Activated T-cell treated with anti-CD3 and anti-CD28 coated beads, Interleukin-2, amount 50 U/mL, for 72 hours (primary cell): ENCODE measurements around the gene GNG7. TPM values are rescaled to one million over a fixed set of nuclear protein-coding genes. Genes with fewer than 3 reads are reported as not detected.
"Not testable (repeated sequence)": the region's sequence is repeated elsewhere in the genome, so short reads cannot be mapped to it uniquely, and the experiment has no call there.

Source experiments
- ATAC-seq, 2 donors: fragments of 150-1000 bp; cut with Tn5 transposase; replicated peaks in 1 of 2; 2 replicates each; pipeline ENCODE4 v1.10.0; 2021; ENCODE audit warnings: moderate library complexity in 2 of 2, mild to moderate bottlenecking in 1 of 2
- DNase-seq, 2 donors: peaks; one replicate each; pipeline ENCODE4 v3.0.0; 2021 to 2022; ENCODE audit warnings: mixed read lengths in 1 of 2
- H3K27ac Mint-ChIP-seq: one replicate; pipeline ENCODE4 v1.8.0; 2022; ENCODE audit warnings: mild to moderate bottlenecking, moderate library complexity, mixed read lengths
- H3K27me3 Mint-ChIP-seq: one replicate; pipeline ENCODE4 v1.8.0; 2022; ENCODE audit warnings: low read depth, mixed read lengths
- H3K36me3 Mint-ChIP-seq, 2 donors: one replicate each; pipeline ENCODE4 v1.8.0; 2022; ENCODE audit warnings: mixed read lengths in 2 of 2, mild to moderate bottlenecking in 1 of 2; ENCODE audit not compliant: insufficient read depth in 2 of 2
- H3K4me1 Mint-ChIP-seq: one replicate; pipeline ENCODE4 v1.8.0; 2022; ENCODE audit warnings: low read depth, mixed read lengths
- H3K4me3 Mint-ChIP-seq, 2 donors: one replicate each; pipeline ENCODE4 v1.8.0; 2022; ENCODE audit warnings: mild to moderate bottlenecking in 2 of 2, mixed read lengths in 2 of 2, moderate library complexity in 2 of 2
- H3K9me3 Mint-ChIP-seq, 2 donors: one replicate each; pipeline ENCODE4 v1.8.0; 2022; ENCODE audit warnings: mixed read lengths in 2 of 2
- total RNA-seq, 2 donors: library from RNA; stranded (reverse); gene quantifications; one replicate each; pipeline ENCODE4 v1.2.3, GENCODE V29; 2022

GNG7 gene
- total RNA-seq, 2 donors from 2014 or later: 1.3 TPM

DNA sequence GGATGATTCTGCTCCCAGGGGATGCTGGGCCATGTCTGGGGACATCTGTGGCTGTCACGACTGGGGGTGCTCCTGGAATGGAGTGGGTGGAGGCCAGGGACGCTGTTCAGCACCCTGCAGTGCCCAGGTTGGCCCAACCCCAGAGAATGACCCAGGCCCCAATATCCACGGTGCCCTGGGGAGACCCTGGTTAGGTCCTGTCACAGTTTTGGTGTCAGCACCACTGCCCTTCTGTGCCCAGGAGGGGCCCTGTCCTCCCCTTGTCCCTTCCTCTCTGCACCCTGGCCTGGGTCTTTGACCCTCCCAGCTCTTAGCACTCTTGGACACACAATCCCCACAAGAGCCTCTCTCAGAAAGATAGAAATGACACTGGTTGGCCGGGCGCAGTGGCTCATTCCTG lies 141.3 kb downstream of the GNG7 start:
- H3K36me3 Mint-ChIP-seq: no peaks in the 10 kb centered on the region
- no peak overlapping the region for H3K27ac Mint-ChIP-seq
- ATAC-seq: no peak
- peaks cover 5% of the 10 kb centered on the region for H3K27me3 Mint-ChIP-seq
- peak overlapping the region; percentile 88 to 98 for H3K4me3 Mint-ChIP-seq
- no peaks in the 10 kb centered on the region for H3K9me3 Mint-ChIP-seq
- DNase-seq: no peak
- H3K4me1 Mint-ChIP-seq: peaks cover 48% of the 10 kb centered on the region

DNA sequence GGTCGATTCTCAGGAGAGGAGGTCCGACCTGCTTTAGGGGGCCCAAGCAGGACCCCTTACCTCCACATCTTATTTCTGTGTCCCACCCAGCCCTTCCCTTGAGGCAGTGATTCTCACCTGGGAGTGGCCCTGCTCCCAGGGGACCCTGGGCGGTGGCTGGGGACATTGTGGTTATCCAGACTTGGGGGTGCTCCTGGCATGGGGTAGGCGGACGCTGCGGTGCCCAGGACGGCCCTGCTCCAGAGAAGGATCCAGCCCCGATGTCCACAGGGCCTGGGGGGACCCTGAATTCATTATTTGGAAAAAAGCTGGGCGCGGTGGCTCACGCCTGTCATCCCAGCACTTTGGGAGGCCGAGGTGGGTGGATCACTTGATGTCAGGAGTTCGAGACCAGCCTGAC lies 142.1 kb downstream of the GNG7 start:
- peaks cover 50% of the 10 kb centered on the region for H3K4me1 Mint-ChIP-seq
- no peak for DNase-seq
- no peak for ATAC-seq
- no peaks in the 10 kb centered on the region for H3K36me3 Mint-ChIP-seq
- H3K4me3 Mint-ChIP-seq: peak overlapping the region in 1 of 2 donors; percentile 88
- H3K27me3 Mint-ChIP-seq: peaks cover 5% of the 10 kb centered on the region
- H3K9me3 Mint-ChIP-seq: no peaks in the 10 kb centered on the region
- no peak overlapping the region for H3K27ac Mint-ChIP-seq

DNA sequence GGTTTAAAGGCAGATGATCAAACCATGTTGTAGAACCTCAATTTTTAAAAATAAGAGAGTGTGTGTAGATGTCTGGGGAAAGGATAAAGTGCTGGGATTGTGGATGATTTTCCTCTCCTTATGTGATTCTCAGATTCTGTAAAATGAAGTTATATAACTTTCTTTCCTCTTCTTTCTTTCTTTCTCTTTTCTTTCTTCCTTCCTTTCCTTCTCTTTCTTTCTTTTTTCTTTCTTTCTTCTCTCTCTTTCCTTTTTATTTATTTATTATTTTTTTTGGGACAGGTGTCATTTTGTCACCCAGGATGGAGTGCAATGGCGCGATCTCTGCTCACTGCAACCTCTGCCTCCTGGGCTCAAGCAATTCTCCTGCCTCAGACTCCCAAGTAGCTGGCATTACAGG lies 144.0 kb downstream of the GNG7 start:
- H3K27me3 Mint-ChIP-seq: peaks cover 5% of the 10 kb centered on the region
- no peak overlapping the region for H3K4me3 Mint-ChIP-seq
- H3K36me3 Mint-ChIP-seq: no peaks in the 10 kb centered on the region
- H3K4me1 Mint-ChIP-seq: peaks cover 57% of the 10 kb centered on the region
- H3K27ac Mint-ChIP-seq: no peak overlapping the region
- DNase-seq: no peak
- no peak for ATAC-seq
- no peaks in the 10 kb centered on the region for H3K9me3 Mint-ChIP-seq

DNA sequence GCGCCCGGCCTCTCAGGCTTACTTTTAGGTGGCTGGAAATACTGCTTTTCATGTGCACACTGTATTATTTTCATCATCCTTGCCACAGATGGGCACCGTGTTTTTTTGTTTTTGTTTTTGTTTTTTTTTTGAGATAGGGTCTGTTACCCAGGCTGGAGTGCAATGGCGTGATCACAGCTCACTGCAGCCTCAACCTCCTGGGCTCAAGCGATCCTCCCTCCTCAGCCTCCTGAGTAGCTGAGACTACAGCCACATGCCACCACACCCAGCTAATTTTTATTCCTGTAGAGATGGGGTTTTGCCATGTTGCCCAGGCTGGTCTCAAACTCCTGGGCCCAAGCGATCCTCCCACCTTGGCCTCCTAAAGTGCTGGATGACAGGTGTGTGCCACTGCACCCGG lies 144.4 kb downstream of the GNG7 start:
- ATAC-seq, H3K9me3 Mint-ChIP-seq, DNase-seq, H3K27me3 Mint-ChIP-seq, H3K27ac Mint-ChIP-seq, H3K36me3 Mint-ChIP-seq: not testable (repeated sequence)
- Mint-ChIP-seq H3K4me3 (peak overlapping the region in 1 of 2 donors; percentile 18), H3K4me1 (peaks cover 55% of the 10 kb centered on the region)

DNA sequence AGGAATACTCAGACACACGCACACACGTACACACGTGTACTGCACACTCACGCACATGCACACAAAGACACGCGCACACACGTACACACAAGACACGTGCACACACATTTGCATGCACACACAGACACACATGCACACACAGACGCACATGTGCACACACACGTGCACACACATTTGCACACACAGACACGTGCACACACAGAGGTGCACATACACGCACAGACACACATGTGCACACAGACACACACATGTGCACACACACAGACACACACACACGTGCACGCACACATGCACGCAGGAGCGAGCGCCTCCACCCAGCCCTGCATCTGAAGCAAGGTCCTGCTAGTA lies 145.4 kb downstream of the GNG7 start:
- DNase-seq: no peak
- peaks cover 5% of the 10 kb centered on the region for H3K27me3 Mint-ChIP-seq
- no peak overlapping the region for H3K27ac Mint-ChIP-seq
- no peaks in the 10 kb centered on the region for H3K36me3 Mint-ChIP-seq
- H3K9me3 Mint-ChIP-seq: no peaks in the 10 kb centered on the region
- ATAC-seq: no peak
- peaks cover 53% of the 10 kb centered on the region for H3K4me1 Mint-ChIP-seq
- H3K4me3 Mint-ChIP-seq: no peak overlapping the region

DNA sequence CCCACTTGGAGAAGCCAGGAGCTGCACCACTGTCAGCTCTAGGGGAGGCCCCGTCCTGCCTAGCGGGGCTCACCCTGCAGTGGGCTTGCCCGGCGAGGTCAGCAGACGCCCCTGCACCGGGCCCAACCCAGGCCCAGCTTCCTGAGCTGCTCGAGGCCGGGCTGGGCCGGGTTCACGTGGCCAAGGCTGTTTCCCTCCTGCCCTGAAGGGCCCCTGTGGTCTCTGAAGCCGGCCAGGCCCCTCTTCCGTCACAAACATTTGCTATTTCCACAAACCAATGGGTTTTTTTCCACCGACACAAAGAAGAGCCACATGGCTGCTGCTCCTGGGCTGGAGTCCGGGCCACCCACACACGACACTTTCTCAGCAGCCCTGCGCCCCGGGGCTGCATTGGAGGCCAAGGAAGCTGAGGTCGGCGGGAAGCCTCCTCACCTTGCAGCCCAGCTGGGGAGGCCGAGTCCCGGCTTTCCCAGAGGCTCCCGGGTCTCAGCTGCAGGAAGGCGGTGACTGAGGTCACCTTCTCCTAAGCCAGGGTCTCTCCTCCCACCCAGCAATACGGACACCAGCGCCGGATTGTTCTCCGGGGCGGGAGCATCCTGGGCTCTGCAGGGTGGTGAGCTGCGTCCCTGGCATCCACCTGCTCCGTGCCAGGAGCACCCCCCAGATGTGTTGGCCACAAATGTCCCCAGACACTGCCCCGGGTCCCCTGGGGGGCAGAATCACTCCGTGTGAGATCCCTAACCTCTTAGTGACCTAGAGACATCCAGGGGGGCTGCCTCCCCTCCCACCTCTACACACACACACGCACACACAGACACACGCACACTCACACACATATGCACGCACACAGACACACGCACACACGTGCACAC lies 146.0 kb downstream of the GNG7 start:
- Mint-ChIP-seq H3K9me3 (no peaks in the 10 kb centered on the region), H3K4me1 (peaks cover 52% of the 10 kb centered on the region), H3K36me3 (no peaks in the 10 kb centered on the region), H3K27me3 (peaks cover 5% of the 10 kb centered on the region), H3K27ac (no peak overlapping the region), H3K4me3 (no peak overlapping the region)
- ATAC-seq (no peak), DNase-seq (no peak)

DNA sequence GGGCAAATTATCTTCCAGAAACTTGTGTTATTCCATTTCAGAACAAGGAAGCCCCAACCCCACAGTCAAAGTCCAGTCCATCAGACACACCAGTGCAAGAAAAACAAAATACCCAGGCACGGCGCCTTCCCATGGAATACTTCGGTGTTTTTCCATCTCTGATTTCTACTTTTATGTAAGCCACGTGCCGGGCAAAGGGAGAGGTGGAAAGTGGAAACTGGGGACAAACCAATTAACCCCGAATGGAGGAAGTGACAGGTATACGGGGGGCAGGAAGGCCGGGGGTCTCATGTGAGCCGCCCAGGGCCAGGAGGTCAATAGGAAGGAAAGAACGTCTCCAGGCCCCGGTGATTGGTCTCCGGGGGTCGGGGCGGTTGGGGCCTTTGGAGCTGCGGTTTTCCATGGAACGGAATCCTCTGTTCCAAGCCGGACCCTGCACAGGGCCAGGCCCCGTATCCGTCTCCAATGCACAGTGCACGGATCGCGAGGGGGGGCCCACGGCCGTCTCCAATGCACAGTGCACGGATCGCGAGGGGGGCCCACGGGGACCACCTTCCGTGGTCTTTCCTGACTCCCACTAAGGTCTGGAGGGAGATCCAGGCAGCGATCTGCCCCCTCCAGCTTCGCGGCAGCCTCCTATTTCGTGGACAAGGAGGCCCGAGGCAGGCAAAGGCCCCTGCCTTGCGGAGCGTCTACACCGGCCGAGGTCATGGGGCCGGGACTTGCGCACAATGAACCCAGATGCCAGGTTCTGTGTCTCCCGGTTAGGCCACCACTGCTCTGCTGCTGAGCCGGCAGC lies 146.9 kb downstream of the GNG7 start:
- DNase-seq (no peak), ATAC-seq (no peak)
- Mint-ChIP-seq H3K27ac (no peak overlapping the region), H3K4me1 (peaks cover 45% of the 10 kb centered on the region), H3K9me3 (no peaks in the 10 kb centered on the region), H3K27me3 (peaks cover 5% of the 10 kb centered on the region), H3K36me3 (no peaks in the 10 kb centered on the region), H3K4me3 (no peak overlapping the region)

DNA sequence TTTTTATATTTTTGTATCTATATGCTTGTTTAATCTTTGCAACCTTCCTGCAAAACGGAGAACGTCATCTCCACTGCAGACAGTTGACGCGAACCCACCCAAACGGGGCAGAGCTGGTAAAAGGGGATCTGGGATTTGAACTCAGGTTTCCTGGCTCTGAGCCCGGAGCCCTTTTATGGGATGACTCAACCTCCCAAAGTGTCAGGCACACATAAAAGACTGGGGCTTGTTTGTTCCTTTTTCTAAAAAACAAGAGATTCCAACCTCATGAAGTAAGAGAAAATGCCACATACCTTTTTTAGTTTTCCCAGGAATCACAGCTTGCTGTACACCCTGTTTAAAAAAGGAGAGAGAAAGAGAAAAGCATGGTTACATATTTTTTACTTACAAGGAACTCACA lies 147.6 kb downstream of the GNG7 start:
- no peak for ATAC-seq
- no peaks in the 10 kb centered on the region for H3K9me3 Mint-ChIP-seq
- H3K27me3 Mint-ChIP-seq: peaks cover 5% of the 10 kb centered on the region
- no peak overlapping the region for H3K27ac Mint-ChIP-seq
- no peaks in the 10 kb centered on the region for H3K36me3 Mint-ChIP-seq
- H3K4me1 Mint-ChIP-seq: peaks cover 45% of the 10 kb centered on the region
- H3K4me3 Mint-ChIP-seq: no peak overlapping the region
- DNase-seq: no peak

DNA sequence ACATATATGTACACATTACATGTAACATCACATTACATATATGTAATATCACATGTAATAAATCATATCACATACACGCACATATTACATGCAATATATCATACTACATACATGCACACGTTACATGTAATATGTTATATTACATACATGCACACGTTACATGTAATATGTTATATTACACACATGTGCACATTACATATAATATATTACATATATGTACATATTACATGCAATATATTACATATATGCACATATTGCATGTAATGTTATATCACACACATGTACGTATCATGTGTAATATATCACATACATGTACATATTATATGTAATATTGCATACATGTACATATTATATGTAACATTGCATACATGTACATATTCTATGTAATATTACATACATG lies 149.0 kb downstream of the GNG7 start:
- peaks cover 5% of the 10 kb centered on the region for H3K27me3 Mint-ChIP-seq
- peaks cover 1 to 4% of the 10 kb centered on the region in 2 donors for H3K36me3 Mint-ChIP-seq
- DNase-seq: no peak
- H3K4me1 Mint-ChIP-seq: peaks cover 45% of the 10 kb centered on the region
- H3K4me3 Mint-ChIP-seq: no peak overlapping the region
- no peak for ATAC-seq
- no peaks in the 10 kb centered on the region for H3K9me3 Mint-ChIP-seq
- H3K27ac Mint-ChIP-seq: no peak overlapping the region

DNA sequence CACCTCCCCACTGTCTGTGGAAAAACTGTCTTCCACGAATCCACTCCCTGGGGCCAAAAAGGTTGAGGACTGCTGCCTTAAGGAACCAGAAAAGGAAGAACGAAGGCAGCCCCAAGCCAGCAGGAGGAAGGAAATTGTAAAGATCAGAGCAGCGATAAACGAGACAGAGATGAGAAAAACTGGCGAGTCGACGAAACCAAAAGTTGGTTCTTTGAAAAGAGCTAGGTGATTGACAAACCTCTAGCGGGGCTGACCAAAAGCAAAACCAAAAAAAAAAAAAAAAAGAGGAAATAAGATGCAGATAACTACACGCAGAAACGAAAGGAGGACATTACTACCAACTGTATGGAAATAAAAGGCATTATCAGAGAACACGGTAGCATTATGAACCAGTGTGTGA lies 149.6 kb downstream of the GNG7 start:
- Mint-ChIP-seq H3K4me1 (peaks cover 39% of the 10 kb centered on the region), H3K4me3 (peak overlapping the region; percentile 44 to 59), H3K27me3 (peaks cover 5% of the 10 kb centered on the region), H3K9me3 (no peaks in the 10 kb centered on the region), H3K36me3 (peaks cover 1 to 4% of the 10 kb centered on the region in 2 donors), H3K27ac (peak overlapping the region; percentile 91)
- ATAC-seq (peak; percentile 92 to 93), DNase-seq (peak; percentile 62 to 68)

DNA sequence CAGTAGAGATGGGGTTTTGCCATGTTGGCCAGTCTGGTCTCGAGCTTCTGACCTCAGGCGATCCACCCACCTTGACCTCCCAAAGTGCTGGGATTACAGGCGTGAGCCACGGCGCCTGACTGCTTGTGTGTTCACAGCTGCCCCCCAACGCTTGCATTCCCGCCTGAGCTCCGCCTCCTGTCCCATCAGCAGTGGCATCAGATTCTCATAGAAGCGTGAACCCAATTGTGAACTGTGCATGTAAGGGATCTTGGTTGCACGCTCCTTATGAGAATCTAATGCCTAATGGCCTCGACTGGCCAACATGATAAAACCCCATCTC lies 150.7 kb downstream of the GNG7 start:
- Mint-ChIP-seq H3K4me3 (no peak overlapping the region), H3K9me3 (no peaks in the 10 kb centered on the region), H3K4me1 (peaks cover 29% of the 10 kb centered on the region), H3K27ac (no peak overlapping the region), H3K27me3 (peaks cover 1% of the 10 kb centered on the region), H3K36me3 (peaks cover 1 to 4% of the 10 kb centered on the region in 2 donors)
- no peak for ATAC-seq
- no peak for DNase-seq

DNA sequence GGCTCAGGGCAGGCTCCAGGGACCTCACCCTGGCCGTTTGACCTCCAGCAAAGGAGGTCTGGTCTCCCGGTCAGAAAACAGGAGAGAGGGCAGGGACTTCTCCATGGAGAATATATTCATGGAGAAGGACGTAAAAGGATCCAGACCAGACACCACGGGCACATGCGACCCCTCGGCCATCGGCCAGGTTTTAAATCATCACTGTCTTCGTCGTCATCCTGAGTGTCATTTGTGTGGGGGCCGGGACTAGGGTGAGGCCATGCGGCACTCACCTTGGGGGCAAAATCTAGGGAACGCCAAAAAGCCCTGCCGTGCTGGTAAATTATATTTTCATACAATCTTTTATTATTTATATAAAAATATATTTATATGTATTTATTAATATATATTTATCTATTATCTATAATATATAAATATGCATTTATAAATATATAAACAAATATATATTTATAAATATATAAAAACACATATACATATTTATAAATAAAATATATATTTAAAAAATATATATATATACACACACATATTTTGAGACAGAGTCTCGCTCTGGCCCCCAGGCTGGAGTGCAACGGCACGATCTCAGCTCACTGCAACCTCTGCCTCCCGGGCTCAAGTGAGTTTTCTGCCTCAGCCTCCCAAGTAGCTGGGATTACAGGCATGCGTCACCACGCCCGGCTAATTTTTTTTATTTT lies 151.2 kb downstream of the GNG7 start:
- no peak for ATAC-seq
- no peak for DNase-seq
- no peak overlapping the region for H3K27ac Mint-ChIP-seq
- peaks cover 24% of the 10 kb centered on the region for H3K4me1 Mint-ChIP-seq
- no peaks in the 10 kb centered on the region for H3K9me3 Mint-ChIP-seq
- H3K27me3 Mint-ChIP-seq: no peaks in the 10 kb centered on the region
- H3K36me3 Mint-ChIP-seq: peaks cover 1 to 4% of the 10 kb centered on the region in 2 donors
- H3K4me3 Mint-ChIP-seq: no peak overlapping the region
